CD4-positive, alpha-beta T cell treated with Interleukin-2 at 100 ng/mL for 4 hours (primary cell): Measurements from ENCODE around the gene ISLR2.

Experiments
- DNase-seq: peaks from one replicate; pipeline ENCODE4 v3.0.0-alpha.2; 2020; ENCODE audit warnings: low spot score

ISLR2 gene

DNA sequence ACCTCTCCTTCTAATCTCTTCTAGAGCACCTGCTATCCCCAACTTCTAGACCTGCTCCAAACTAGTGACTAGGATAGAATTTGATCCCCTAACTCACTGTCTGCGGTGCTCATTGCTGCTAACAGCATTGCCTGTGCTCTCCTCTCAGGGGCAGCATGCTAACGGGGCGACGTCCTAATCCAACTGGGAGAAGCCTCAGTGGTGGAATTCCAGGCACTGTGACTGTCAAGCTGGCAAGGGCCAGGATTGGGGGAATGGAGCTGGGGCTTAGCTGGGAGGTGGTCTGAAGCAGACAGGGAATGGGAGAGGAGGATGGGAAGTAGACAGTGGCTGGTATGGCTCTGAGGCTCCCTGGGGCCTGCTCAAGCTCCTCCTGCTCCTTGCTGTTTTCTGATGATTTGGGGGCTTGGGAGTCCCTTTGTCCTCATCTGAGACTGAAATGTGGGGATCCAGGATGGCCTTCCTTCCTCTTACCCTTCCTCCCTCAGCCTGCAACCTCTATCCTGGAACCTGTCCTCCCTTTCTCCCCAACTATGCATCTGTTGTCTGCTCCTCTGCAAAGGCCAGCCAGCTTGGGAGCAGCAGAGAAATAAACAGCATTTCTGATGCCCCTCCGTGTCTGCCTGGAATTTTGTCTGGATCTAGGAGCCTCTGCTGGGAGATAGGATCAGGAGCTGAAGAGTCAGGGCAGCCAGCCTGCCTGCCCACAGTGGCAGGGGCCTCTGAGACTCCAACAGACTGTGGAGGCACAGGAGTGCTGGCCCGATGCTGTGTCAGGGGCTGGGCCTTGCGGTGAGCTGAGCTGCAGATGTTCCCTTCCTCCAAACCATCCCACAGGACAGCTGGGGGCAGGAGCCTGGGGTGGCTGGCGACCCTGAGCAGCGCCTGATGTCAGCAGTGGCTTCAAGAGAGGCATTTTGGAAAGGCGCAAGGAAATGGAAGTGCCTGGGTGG is 46.2 kb downstream of the ISLR2 start:
- no peak for DNase-seq

DNA sequence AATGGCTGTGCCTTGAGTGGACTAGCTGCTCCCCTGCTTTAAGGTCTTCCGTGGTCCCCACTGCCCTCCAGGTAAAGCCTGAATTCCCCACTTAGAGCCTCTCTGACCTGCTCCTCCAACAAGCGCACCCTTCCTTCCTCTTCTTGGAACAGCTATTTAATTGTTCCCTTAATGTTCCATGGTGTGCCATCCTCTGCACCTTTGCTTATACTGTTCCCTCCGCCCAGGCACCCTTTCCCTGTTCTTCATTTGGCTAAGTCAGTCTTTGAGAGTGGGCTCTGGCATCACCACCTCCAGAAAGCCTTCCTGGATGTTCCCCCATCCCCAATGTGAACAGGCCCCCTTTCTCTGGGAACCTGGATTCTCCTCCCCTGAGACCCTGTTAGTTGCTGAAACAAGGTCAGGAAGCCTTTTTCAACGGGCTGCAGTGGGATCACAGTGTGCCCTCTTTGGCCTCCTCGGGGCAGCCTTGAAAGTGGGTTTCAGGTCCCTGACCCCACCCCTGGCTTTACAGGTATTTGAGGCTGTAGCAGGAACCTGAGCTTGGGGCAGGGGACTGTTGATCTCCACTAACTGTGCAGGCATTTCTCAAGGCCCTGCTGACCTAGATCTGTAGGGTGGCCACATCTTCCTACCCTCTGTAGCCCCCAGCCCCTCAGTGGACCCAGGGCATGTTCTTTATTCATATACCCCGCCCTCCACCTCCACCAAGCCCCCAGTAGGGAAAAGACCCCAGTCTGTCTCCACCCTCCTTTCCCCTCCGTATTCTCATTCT is 48.1 kb downstream of the ISLR2 start:
- no peak for DNase-seq

DNA sequence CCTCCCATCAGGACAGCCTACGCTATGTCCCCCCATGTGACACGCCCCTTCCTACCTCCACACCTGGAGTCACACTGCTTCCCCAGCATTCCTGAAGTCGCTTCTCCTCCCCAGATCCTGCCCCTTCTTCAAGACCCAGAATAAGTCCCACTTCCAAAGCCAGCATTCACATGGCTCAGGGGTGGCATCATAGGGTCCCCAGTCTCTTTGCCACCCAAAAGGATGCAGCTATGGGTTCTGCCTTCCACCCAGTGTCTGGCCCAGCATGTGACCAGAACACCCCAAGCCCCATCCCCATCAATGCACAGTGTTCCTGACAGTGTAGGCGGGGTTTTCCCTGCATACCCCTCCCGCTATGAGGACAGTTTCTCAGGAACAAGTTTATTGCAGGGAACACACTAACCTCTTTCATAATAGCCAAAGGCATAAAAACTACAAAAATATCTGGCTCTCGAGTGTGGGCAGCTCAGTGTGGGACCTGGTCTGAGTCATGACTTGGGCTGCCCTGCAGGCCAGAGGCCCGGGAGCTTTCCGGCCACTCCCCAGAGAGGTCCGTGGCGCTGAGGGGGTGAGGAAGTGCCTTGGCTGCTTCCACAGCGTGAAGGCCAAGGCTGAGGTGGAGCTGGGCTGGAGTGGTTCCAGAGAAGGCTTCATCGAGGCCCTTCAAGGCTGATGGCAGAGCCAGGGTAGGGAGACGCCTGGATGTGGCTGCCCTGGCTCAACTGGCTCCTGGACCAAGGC is 48.9 kb downstream of the ISLR2 start:
- no peak for DNase-seq

DNA sequence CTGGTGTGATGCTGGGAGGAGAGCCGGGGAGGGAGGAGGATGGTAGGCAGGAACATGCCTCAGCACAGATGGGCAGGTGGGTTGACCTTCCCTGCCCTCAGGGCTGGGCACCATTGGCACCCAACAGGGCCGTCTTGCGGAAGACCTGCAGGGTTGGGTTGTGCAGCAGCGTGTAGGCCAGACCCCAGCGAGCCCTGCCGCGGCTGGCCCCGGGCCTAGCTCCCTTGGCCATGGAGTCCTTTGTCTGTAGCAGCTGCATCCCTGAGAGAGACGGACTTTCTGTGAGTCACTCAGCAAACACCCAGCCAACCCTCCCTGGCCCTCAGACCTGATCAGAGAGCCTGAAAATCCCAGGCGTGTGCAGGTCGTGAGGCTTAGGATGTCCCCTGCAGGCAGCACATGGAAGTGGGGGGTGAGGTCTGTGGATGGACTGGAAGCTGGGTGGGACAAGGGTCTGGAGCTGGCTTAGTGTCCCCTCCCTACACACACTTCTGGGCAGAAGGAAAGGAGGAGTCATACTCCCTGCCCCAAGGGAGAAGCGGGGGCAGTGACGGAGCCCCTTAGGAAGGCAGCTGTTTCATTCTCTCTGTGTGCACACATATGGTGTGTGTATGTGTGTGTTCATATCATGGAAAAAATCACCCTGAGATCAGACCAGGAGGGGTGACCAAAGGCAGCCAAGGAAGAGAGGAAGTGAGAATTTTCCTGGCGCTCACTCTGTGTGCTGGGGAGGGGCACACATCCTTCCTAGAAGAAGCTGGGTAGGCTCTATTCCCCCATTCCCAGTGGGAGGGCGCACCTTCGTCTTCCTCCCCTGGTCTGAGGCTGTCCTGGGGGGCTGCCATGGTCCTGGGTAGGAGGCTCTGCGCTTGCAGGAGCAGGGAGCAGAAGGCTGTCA is 49.8 kb downstream of the ISLR2 start:
- no peak for DNase-seq

DNA sequence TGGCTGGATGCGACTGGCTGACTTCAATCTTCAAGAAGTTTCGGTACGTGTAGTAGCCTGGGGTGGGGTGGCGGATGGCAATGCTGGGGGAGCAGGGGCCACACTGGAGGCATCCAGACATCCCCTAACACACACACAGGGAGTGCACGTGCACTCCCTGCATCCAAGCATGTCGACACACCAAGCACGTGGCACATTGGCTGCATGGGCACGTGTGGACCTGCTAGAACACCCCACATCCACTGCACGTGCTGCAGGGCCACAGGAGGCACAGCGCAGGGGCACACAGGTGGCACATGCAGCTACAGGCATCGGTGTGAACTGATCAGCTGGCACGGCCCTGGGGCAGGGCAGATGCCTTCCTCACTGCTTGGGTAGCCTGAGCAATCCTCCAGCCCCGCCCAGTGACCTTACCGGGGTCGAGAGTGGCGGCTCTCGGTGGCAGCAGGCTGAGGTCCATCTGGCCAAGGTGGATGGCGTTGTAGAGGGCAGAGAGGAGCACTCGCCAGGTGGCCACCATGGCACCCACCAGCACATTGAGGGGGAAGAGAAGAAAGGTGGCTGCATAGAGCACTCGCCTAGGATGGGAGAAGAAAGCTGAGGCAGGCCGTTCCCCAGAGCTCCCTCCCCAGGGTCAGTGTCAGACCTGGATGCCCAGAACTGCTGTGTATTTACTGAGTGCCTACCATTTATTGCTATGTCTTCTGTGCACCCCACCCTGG is 50.7 kb downstream of the ISLR2 start:
- DNase-seq = no peak

DNA sequence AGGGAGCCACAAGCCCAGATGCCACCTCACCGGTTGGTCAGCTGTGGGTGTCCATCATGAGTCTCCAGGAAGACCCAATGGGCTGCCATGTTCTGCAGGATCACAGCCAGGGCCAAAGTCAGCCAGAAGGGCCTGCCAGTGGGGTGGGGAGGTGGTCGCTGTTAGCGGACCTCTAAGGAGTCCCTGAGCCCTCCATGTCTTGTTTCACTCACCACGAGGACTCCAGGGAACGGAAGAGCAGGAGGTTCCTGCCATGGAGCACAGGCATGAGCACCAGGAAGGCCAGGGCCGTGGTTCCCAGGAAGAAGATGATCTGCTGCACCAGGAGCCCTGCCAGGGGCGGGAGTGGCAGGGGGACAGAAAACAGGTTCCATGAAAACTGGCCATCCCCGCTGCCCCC is 51.7 kb downstream of the ISLR2 start:
- no peak for DNase-seq

DNA sequence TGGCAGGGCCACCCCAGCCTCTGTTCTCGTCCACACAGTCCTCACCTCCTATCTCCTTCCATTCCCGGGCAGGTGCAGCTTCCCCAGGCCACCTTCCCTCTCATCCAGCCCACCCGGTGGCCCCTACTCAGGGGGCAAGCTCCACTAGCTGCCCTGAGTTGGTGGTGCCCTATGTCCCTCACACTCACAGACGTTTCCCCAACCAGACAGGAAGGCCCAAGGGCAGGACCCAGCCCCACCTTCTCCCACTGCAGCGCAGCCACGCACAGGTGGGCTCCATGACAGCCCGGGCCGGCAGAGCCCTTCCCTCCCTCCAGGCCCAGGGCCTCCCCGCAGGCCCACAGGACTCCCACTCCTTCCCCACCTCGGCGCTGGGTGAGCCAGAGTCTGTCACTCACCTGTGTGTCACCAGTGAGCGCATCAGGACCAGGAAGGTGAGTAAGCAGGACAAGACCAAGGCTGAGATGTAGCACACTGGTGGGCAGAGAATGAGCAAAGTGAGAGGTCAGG is 54.3 kb downstream of the ISLR2 start:
- no peak for DNase-seq

DNA sequence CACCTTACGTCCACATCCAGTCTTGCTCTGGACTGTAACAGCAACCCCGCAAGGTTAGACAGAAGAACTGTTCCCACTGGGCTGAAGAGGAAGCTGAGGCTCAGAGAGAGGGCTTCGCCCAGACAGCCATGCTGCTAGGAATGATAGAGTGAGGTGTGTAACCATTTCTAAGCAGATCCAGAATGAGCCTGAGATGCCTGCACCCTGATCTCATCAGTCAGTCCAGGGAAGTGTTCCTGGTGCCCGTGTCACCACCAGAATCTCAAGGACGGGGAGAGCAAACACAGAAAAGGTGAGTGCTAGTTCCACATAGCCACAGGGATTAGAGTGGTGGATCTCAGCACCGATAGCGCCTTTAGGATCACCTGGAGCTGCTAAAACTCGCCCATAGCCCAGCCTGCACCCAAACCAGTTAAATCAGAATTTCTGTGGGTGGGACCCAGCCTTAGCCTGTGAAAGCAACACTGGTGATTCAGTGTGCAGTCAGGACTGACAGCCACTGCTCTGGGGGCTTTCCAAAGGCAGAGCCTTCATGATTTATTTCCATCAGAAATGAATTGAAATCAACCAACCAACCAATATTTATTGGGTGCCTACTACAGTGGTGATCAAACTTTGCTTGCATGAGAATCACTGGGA is 55.4 kb downstream of the ISLR2 start:
- no peak for DNase-seq
